H1 (cell line): Measurements from ENCODE around the gene RARRES2. TPM values are rescaled to one million over a fixed set of nuclear protein-coding genes. Genes with fewer than 3 reads are reported as not detected.
A peak's percentile ranks its signal among the peaks of the same experiment; 100 is the strongest.

Source experiments
- CTCF ChIA-PET: fragments of 300-600 bp; sonication (Branson Sonifier 250); formaldehyde crosslinking; loops from one replicate; lab custom pipeline; 2021; ENCODE audit not compliant: partially characterized antibody; lab: Charles Lee
- POLR2A ChIA-PET: fragments of 300-600 bp; sonication (Branson Sonifier 250); formaldehyde crosslinking; loops from one replicate; lab custom pipeline; 2021; ENCODE audit warnings: inconsistent platforms; ENCODE audit not compliant: partially characterized antibody; lab: Charles Lee
- DNase-seq, 2 experiments: peaks; one replicate each; pipeline versions ENCODE4 v3.0.0 to v3.0.0-alpha.2; 2010 to 2022; ENCODE audit warnings: low spot score in 2 of 2, low read depth in 1 of 2, mixed read lengths in 1 of 2
- FAIRE-seq: peaks from 2 replicates; lab custom pipeline; 2011; peaks lifted over from hg19 to GRCh38; lab: Jason Lieb, UNC
- H2AFZ ChIP-seq: 2 replicates; pipeline ENCODE4 v1.8.1; 2012; ENCODE audit warnings: low read length, inconsistent platforms
- H2AK5ac ChIP-seq: 2 replicates; pipeline ENCODE4 v1.6.1; 2013; ENCODE audit warnings: low read depth, low read length
- H2BK120ac ChIP-seq: replicated peaks from 2 replicates; pipeline ENCODE3; 2013; ENCODE audit warnings: low read depth, low read length, inconsistent platforms
- H2BK12ac ChIP-seq: 2 replicates; pipeline ENCODE4 v1.6.1; 2013; ENCODE audit warnings: low read depth, low read length
- H2BK15ac ChIP-seq: 2 replicates; pipeline ENCODE4 v1.6.1; 2013; ENCODE audit warnings: low read length
- H2BK20ac ChIP-seq: 2 replicates; pipeline ENCODE4 v1.6.1; 2013; ENCODE audit warnings: low read length
- H2BK5ac ChIP-seq: 2 replicates; pipeline ENCODE4 v1.6.1; 2013; ENCODE audit warnings: low read depth, low read length
- H3K14ac ChIP-seq: 2 replicates; pipeline ENCODE4 v1.6.1; 2013; ENCODE audit warnings: inconsistent platforms; ENCODE audit not compliant: insufficient read length
- H3K18ac ChIP-seq: 2 replicates; pipeline ENCODE4 v1.6.1; 2013; ENCODE audit warnings: low read length; ENCODE audit errors: extremely low read depth
- H3K23ac ChIP-seq: 2 replicates; pipeline ENCODE4 v1.6.1; 2013; ENCODE audit warnings: inconsistent platforms; ENCODE audit not compliant: insufficient read length
- H3K23me2 ChIP-seq: 2 replicates; pipeline ENCODE4 v1.6.1; 2013; ENCODE audit warnings: low read depth, low read length
- H3K27ac ChIP-seq: 2 replicates; pipeline ENCODE4 v1.6.1; 2011; ENCODE audit warnings: low read depth, low read length, inconsistent platforms
- H3K27me3 ChIP-seq, 4 experiments: replicated peaks in 1 of 4; 1 replicate in 1 of 4; 2 replicates in 3 of 4; pipeline versions ENCODE4 v1.6.1 to v1.8.1; 2011 to 2013; ENCODE audit warnings: low read length in 3 of 4, mild to moderate bottlenecking in 3 of 4, inconsistent platforms in 2 of 4, mixed read lengths in 2 of 4, moderate library complexity in 1 of 4; ENCODE audit not compliant: control insufficient read depth in 3 of 4, insufficient read depth in 3 of 4; ENCODE audit errors: extremely low read depth in 1 of 4
- H3K36me3 ChIP-seq, 4 experiments: 2 replicates each; pipeline versions ENCODE4 v1.6.1 to v1.8.1; 2011 to 2013; ENCODE audit warnings: mild to moderate bottlenecking in 4 of 4, low read length in 3 of 4, moderate library complexity in 2 of 4, control low read depth in 1 of 4, inconsistent platforms in 1 of 4; ENCODE audit not compliant: insufficient read depth in 4 of 4, control insufficient read depth in 2 of 4
- H3K4ac ChIP-seq: replicated peaks from 2 replicates; pipeline ENCODE3; 2013; ENCODE audit warnings: low read length, low read depth, mixed read lengths, inconsistent platforms; ENCODE audit not compliant: insufficient read length
- H3K4me1 ChIP-seq, 4 experiments: replicated peaks in 1 of 4; 1 replicate in 1 of 4; 2 replicates in 3 of 4; pipeline versions ENCODE4 v1.6.1 to v1.8.1; 2011 to 2013; ENCODE audit warnings: low read length in 3 of 4, inconsistent platforms in 2 of 4, mixed read lengths in 1 of 4; ENCODE audit not compliant: insufficient read depth in 4 of 4, control insufficient read depth in 3 of 4
- H3K4me2 ChIP-seq, 2 experiments: 2 replicates each; pipeline versions ENCODE4 v1.6.1 to v1.8.1; 2011 to 2013; ENCODE audit warnings: low read depth in 2 of 2, low read length in 2 of 2, control low read depth in 1 of 2, inconsistent platforms in 1 of 2, mild to moderate bottlenecking in 1 of 2; ENCODE audit not compliant: insufficient read depth in 1 of 2
- H3K4me3 ChIP-seq, 4 experiments: fragments of 200-600, 300-600 bp in 1 of 4; sonication (generic), shearing (Covaris generic), sonication (Bioruptor Twin) in 1 of 4; 2 replicates each; pipeline versions ENCODE4 v1.5.1 to v1.8.1; 2011 to 2016; ENCODE audit warnings: low read length in 4 of 4, low read depth in 3 of 4, control low read depth in 2 of 4, inconsistent platforms in 2 of 4, mild to moderate bottlenecking in 2 of 4, mixed read lengths in 1 of 4, moderate library complexity in 1 of 4; ENCODE audit not compliant: insufficient read depth in 2 of 4; ENCODE audit errors: extremely low read depth in 1 of 4
- H3K56ac ChIP-seq: replicated peaks from 2 replicates; pipeline ENCODE3; 2013; ENCODE audit warnings: low read depth, mild to moderate bottlenecking, mixed read lengths, low read length, inconsistent platforms; ENCODE audit not compliant: insufficient read length
- H3K79me1 ChIP-seq: 2 replicates; pipeline ENCODE4 v1.6.1; 2013; ENCODE audit warnings: low read depth, low read length, control low read depth
- H3K79me2 ChIP-seq, 2 experiments: 2 replicates each; pipeline versions ENCODE4 v1.6.1 to v1.8.1; 2012 to 2013; ENCODE audit warnings: low read length in 2 of 2, mild to moderate bottlenecking in 2 of 2, inconsistent platforms in 1 of 2; ENCODE audit not compliant: insufficient read depth in 2 of 2, control insufficient read depth in 1 of 2
- H3K9ac ChIP-seq, 4 experiments: replicated peaks in 1 of 4; 1 replicate in 1 of 4; 2 replicates in 3 of 4; pipeline versions ENCODE4 v1.6.1 to v1.8.1; 2011 to 2013; ENCODE audit warnings: low read depth in 3 of 4, low read length in 3 of 4, control low read depth in 2 of 4, mild to moderate bottlenecking in 2 of 4, moderate library complexity in 2 of 4, inconsistent platforms in 1 of 4; ENCODE audit errors: extremely low read depth in 1 of 4
- H3K9me3 ChIP-seq, 2 experiments: 2 replicates each; pipeline versions ENCODE4 v1.6.1 to v1.8.1; 2012 to 2013; ENCODE audit warnings: mild to moderate bottlenecking in 2 of 2, moderate library complexity in 2 of 2, control low read depth in 1 of 2, inconsistent platforms in 1 of 2, low read depth in 1 of 2, low read length in 1 of 2, mixed read lengths in 1 of 2; ENCODE audit not compliant: insufficient read depth in 2 of 2
- H4K20me1 ChIP-seq, 2 experiments: replicated peaks in 1 of 2; 2 replicates each; pipeline versions ENCODE3 to v1.8.1; 2011 to 2013; ENCODE audit warnings: inconsistent platforms in 2 of 2, low read length in 2 of 2, mild to moderate bottlenecking in 1 of 2; ENCODE audit not compliant: insufficient read depth in 2 of 2, control insufficient read depth in 1 of 2
- H4K5ac ChIP-seq: 2 replicates; pipeline ENCODE4 v1.6.1; 2013; ENCODE audit warnings: low read length, low read depth, mixed read lengths, inconsistent platforms; ENCODE audit not compliant: insufficient read length
- H4K8ac ChIP-seq: 2 replicates; pipeline ENCODE4 v1.8.0; 2013; ENCODE audit warnings: mild to moderate bottlenecking, moderate library complexity, low read length, inconsistent platforms; ENCODE audit not compliant: insufficient read depth; ENCODE audit errors: extremely low read depth
- H4K91ac ChIP-seq: replicated peaks from 2 replicates; pipeline ENCODE3; 2013; ENCODE audit warnings: low read length, mixed read lengths, inconsistent platforms; ENCODE audit not compliant: insufficient read length
- CTBP2 ChIP-seq: IDR thresholded peaks from 2 replicates; pipeline ENCODE4 v1.7.0; 2011; ENCODE audit warnings: borderline replicate concordance, mild to moderate bottlenecking, moderate library complexity, mixed read lengths, low read length; ENCODE audit not compliant: insufficient read depth, insufficient read length
- FOSL1 ChIP-seq: IDR thresholded peaks from 2 replicates; pipeline ENCODE4 v1.6.1; 2011; ENCODE audit warnings: mild to moderate bottlenecking, low read depth, low read length, moderate library complexity; ENCODE audit not compliant: insufficient read depth
- JUND ChIP-seq: IDR thresholded peaks from 2 replicates; pipeline ENCODE4 v1.6.1; 2011; ENCODE audit warnings: mild to moderate bottlenecking, improper control_type of control experiment, low read length
- MAFK ChIP-seq: IDR thresholded peaks from 2 replicates; pipeline ENCODE4 v1.6.1; 2012; ENCODE audit warnings: low read depth, mild to moderate bottlenecking, improper control_type of control experiment, low read length
- TEAD4 ChIP-seq: IDR thresholded peaks from 2 replicates; pipeline ENCODE4 v1.6.1; 2012; ENCODE audit warnings: low read depth, low read length, inconsistent platforms, mixed read lengths
- ZNF274 ChIP-seq: IDR thresholded peaks from 2 replicates; pipeline ENCODE4 v1.7.0; 2012; ENCODE audit warnings: low read length, borderline replicate concordance; ENCODE audit errors: extremely low read depth
- WGBS, 2 experiments: shearing (Covaris generic) in 1 of 2; methylation state at CpG; one replicate each; pipeline versions ENCODE4 v1.1.6 to v1.1.7; 2013 to 2015; ENCODE audit warnings: low lambda C conversion rate in 2 of 2, mixed read lengths in 2 of 2, inconsistent platforms in 1 of 2, low coverage in 1 of 2, missing lambda C conversion rate in 1 of 2; ENCODE audit not compliant: insufficient replicate concordance in 2 of 2, insufficient coverage in 1 of 2, insufficient read length in 1 of 2; ENCODE audit errors: extremely low coverage in 1 of 2, missing lambda C conversion rate in 1 of 2; 5-methylcytosine and 5-hydroxymethylcytosine counted together
- polyA plus RNA-seq, 7 experiments: library from polyadenylated mRNA; depleted of rRNA in 3 of 7; stranded (reverse) in 5 of 7; unstranded in 2 of 7; fragments of >200 nt in 5 of 7; fragments of 200-250 nt in 2 of 7; gene quantifications; 1 replicate in 5 of 7; 2 replicates in 1 of 7; 4 replicates in 1 of 7; pipeline versions ENCODE4 v1.2.1 to v1.2.3, GENCODE V29; 2011 to 2013; ENCODE audit warnings: missing spikeins in 2 of 7, mixed read lengths in 2 of 7
- total RNA-seq: library from RNA; stranded (reverse); fragmentation: NEBNext Ultra II Directional; extraction: Animal tissue kit (Norgen Biotek cat#: 25700); gene quantifications from 2 replicates; pipeline ENCODE4 v1.2.1, GENCODE V29; 2021

The RARRES2 gene
- total and polyA plus RNA-seq, 2 of the 8 experiments (the other 6 are each of a cell fraction or from before 2014, with no cell fraction given), result 254 to 441 TPM

DNA sequence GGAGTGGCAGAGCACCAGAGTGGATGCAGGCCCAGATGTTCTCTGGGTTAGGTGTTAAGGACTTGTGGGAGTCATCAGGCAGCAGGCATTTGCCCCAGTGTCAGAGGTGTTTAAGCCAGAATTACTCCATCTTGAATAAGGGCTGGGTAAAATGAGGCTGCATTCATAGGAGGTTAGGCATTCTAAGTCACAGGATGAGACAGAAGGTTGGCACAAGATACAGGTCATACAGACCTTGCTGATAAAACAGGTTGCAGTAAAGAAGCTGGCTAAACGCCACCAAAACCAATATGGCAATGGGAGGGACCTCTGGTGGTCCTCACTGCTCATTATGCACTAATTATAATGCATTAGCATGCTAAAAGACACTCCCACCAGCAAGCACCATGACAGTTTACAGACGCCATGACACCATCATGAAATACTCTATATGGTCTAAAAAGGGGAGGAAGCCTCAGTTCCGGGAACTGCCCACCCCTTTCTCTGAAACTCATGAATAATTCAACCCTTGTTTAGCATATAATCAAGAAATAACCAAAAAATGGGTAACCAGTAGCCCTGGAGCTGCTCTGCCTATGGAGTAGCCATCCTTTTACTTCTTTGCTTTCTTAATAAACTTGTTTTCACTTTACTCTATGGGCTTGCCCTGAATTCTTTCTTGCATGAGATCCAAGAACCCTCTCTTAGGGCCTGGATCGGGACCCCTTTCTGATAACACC is 19.2 kb downstream of the RARRES2 start:
- H2AK5ac ChIP-seq, result no peak overlapping the region
- no peaks in the 10 kb centered on the region for H3K9me3 ChIP-seq
- H2AFZ ChIP-seq, result no peak overlapping the region
- CTCF ChIA-PET, result interaction anchor here (0.8 to 1.1 kb wide), 3 partner anchors 7 to 127 kb away, joined by 3 read pairs; no protein-coding TSS in a partner anchor
- H3K4me2 ChIP-seq, result peak overlapping the region; percentile 58 to 84
- TF ChIP-seq JUND (no peak), MAFK (no peak), ZNF274 (no peak), FOSL1 (no peak), CTBP2 (no peak), TEAD4 (no peak)
- H3K14ac ChIP-seq, result no peak overlapping the region
- peak overlapping the region in 1 of 4 experiments; percentile 61; a peak in 3 of 8 replicates for H3K4me3 ChIP-seq
- no peak overlapping the region for H2BK120ac ChIP-seq
- no peaks in the 10 kb centered on the region for H3K79me1 ChIP-seq
- H2BK15ac ChIP-seq, result no peak overlapping the region
- H3K79me2 ChIP-seq, result peaks cover 0 to 15% of the 10 kb centered on the region in 2 experiments; a peak in 1 of 4 replicates
- peaks cover 7 to 13% (median 10%) of the 10 kb centered on the region in 4 experiments for H3K4me1 ChIP-seq
- DNase-seq (no peak), FAIRE-seq (no peak)
- WGBS, 2 experiments, result 88% methylated on average over 4 of the region's 4 CpGs; no CpG with 5 or more reads in 1 of the 2 experiments
- H3K27me3 ChIP-seq, result peaks cover 0 to 2% (median 0%) of the 10 kb centered on the region in 4 experiments; a peak in 3 of 7 replicates
- H3K23me2 ChIP-seq, result 0 out of 2 replicates have a peak, but pooled peaks cover 1% of the 10 kb centered on the region
- H4K8ac ChIP-seq, result no peak overlapping the region
- no peak overlapping the region for H4K5ac ChIP-seq
- H3K56ac ChIP-seq, result no peak overlapping the region
- no peak overlapping the region for H3K18ac ChIP-seq
- no peak overlapping the region for H2BK5ac ChIP-seq
- H4K20me1 ChIP-seq, result no peaks in the 10 kb centered on the region
- no peak overlapping the region for H3K27ac ChIP-seq
- H2BK20ac ChIP-seq, result no peak overlapping the region
- no peak overlapping the region for H3K23ac ChIP-seq
- POLR2A ChIA-PET, result interaction anchor here (1.5 kb wide), 1 partner anchor 62 kb away, joined by 6 read pairs; no protein-coding TSS in a partner anchor
- no peak overlapping the region for H4K91ac ChIP-seq
- H3K4ac ChIP-seq, result no peak overlapping the region
- peak overlapping the region in 1 of 4 experiments; percentile 44; a peak in 4 of 7 replicates for H3K9ac ChIP-seq
- H3K36me3 ChIP-seq, result peaks cover 0 to 6% (median 6%) of the 10 kb centered on the region in 4 experiments; a peak in 2 of 8 replicates
- H2BK12ac ChIP-seq, result no peak overlapping the region
